ENCODE results near the gene PHLDA3.

The PHLDA3 gene

DNA sequence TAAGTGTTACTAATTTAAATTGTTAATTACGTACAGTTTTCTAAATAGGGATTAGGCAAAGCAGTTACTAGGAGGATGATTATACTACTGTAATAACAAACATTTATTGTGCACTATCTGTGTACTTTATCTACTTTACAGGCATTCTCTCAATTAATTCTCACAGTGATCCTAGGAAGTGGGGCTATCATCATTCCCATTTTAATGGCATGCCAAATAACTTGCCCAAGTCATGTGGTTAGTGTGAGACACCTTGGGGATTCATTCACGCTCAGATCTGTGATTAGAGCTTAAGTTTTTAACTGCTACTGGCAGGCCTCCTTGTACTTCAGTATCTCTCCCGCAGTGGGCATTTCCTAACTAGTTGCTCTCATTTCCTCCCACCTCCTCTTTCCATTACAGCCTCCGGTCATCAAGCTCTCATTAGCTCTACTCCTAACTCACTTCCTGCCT is 11.5 kb downstream of the PHLDA3 start:
- H3K4me3 ChIP-seq (ENCODE audit: low read depth in 1 of 2, low read length in 1 of 2), result no peak overlapping the region
- no peaks in the 10 kb centered on the region for H3K36me3 ChIP-seq
- no peaks in the 10 kb centered on the region for H3K9me3 ChIP-seq
- H3K27me3 ChIP-seq, result peaks cover 9% of the 10 kb centered on the region
- H3K4me1 ChIP-seq (ENCODE audit: control insufficient read depth in 1 of 2, insufficient read depth in 1 of 2, low read depth in 1 of 2, low read length in 1 of 2), result no peaks in the 10 kb centered on the region
- TF ChIP-seq CTCF (IDR thresholded peaks at IDR 0.05), result no peak
- H3K27ac ChIP-seq, result no peak overlapping the region

DNA sequence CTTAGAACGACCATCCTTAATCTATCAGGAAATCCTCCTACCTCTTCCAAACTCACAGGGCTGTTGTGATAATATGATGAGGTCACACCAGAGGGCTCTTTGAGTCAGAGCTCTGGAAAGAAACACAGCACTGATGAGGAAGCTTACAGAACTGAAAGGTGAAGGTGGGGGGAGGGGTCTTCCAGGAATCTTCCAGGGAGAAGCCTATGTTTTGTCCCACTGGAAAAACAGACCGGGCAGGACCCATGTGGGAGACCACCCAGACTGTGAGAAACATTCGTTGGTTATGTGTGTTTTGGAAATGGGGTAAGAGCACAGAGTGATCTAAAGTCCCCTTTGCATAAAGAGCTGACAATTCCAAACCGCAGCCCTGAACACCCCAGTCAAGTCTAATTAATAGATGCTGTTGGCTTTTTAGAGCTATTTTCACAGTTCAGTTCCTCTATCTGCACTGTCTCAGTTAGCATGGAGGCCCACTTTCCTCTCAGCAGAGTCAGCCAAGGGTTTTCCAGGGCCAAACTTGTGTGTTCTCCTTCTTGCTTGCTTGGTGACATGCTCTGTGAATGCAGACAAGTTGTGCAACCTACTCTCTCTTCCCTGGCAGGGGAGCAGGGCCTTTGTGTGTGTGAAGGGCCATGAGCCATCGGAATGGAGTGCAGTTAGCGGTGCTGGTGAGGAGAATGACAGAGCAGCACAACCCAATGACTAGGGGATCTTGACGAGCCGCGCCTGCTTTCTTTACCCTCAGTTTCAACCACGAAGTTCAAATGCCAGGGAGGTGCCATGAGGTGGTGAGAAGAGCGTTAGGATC is 12.3 kb downstream of the PHLDA3 start:
- Histone ChIP-seq H3K27me3 (peaks cover 9% of the 10 kb centered on the region), H3K4me3 (ENCODE audit: low read depth in 1 of 2, low read length in 1 of 2) (no peak overlapping the region), H3K9me3 (no peaks in the 10 kb centered on the region), H3K27ac (no peak overlapping the region), H3K36me3 (no peaks in the 10 kb centered on the region), H3K4me1 (ENCODE audit: control insufficient read depth in 1 of 2, insufficient read depth in 1 of 2, low read depth in 1 of 2, low read length in 1 of 2) (no peaks in the 10 kb centered on the region)
- TF ChIP-seq CTCF (IDR thresholded peaks at IDR 0.05), result no peak

- Histone ChIP-seq H3K36me3 (no peaks in the 10 kb centered on the region), H3K9me3 (no peaks in the 10 kb centered on the region), H3K4me3 (ENCODE audit: low read depth in 1 of 2, low read length in 1 of 2) (no peak overlapping the region), H3K4me1 (ENCODE audit: control insufficient read depth in 1 of 2, insufficient read depth in 1 of 2, low read depth in 1 of 2, low read length in 1 of 2) (peaks cover 0 to 3% of the 10 kb centered on the region in 2 experiments), H3K27me3 (peaks cover 18% of the 10 kb centered on the region), H3K27ac (no peak overlapping the region)
- TF ChIP-seq CTCF (IDR thresholded peaks at IDR 0.05), result no peak
Measured at GRCh38 chr1:201455098-201455497, 13.9 kb downstream of the PHLDA3 start.

DNA sequence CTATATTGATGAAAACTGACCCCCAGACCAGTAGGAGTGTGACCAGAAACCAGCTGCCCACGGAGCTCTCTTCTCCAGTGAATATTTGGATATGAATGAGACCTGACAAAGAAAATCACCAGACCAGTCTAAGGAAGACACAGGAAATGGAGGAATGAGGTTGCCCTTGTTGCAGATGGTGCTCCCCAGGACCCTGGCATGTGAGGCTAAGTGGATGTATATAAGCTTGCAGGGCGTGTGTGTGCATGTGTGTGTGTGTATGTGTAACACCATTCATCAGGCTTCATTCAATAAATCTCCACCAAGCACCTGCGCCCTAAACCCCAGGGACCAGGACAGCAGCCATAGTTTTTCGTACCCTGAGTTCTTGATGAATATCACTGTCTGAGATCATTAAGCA is 14.4 kb downstream of the PHLDA3 start:
- Histone ChIP-seq H3K9me3 (no peaks in the 10 kb centered on the region), H3K27ac (no peak overlapping the region), H3K4me1 (ENCODE audit: control insufficient read depth in 1 of 2, insufficient read depth in 1 of 2, low read depth in 1 of 2, low read length in 1 of 2) (peaks cover 0 to 3% of the 10 kb centered on the region in 2 experiments), H3K4me3 (ENCODE audit: low read depth in 1 of 2, low read length in 1 of 2) (no peak overlapping the region), H3K27me3 (peaks cover 18% of the 10 kb centered on the region), H3K36me3 (no peaks in the 10 kb centered on the region)
- TF ChIP-seq CTCF (IDR thresholded peaks at IDR 0.05), result no peak

DNA sequence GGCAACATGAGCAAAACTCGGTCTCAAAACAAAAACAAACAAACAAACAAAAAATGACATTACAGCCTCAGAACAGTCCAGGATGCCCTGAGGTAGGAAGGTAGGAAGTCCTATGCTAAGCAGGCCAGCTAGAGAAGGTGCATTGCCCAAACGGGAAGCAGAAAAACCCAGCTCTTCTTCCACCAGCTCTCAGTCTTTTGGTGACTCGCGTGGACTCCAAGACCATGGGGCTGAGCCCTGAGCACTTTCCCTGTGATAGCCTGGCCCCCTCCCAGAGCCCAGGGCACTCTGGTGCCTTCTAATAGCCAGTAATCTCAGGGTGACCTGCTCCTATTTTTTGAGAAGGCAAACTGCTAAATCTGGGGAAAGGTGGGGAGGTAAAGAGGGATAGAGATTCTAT is 16.1 kb downstream of the PHLDA3 start:
- Histone ChIP-seq H3K9me3 (no peaks in the 10 kb centered on the region), H3K36me3 (no peaks in the 10 kb centered on the region), H3K27me3 (peaks cover 18% of the 10 kb centered on the region), H3K27ac (no peak overlapping the region), H3K4me1 (ENCODE audit: control insufficient read depth in 1 of 2, insufficient read depth in 1 of 2, low read depth in 1 of 2, low read length in 1 of 2) (peaks cover 4 to 9% of the 10 kb centered on the region in 2 experiments), H3K4me3 (ENCODE audit: low read depth in 1 of 2, low read length in 1 of 2) (no peak overlapping the region)
- no peak for TF ChIP-seq CTCF (IDR thresholded peaks at IDR 0.05)

Measured in neutrophil (primary cell).